K562 (cell line): Measurements from ENCODE around the gene TINCR. TPM values are rescaled to one million over a fixed set of nuclear protein-coding genes. Genes with fewer than 3 reads are reported as not detected.
A peak's percentile ranks its signal among the peaks of the same experiment; 100 is the strongest.

Source experiments
- ATAC-seq: fragments of 200-7000 bp; cut with Tn5 transposase; 3 replicates; pipeline ENCODE4 v1.9.1; 2020; ENCODE audit warnings: moderate library complexity
- BruUV-seq: library from RNA; stranded (reverse); fragments of 400-500 nt; replicated peaks from 2 replicates; lab custom pipeline; 2021; lab: Mats Ljungman, UMichigan
- CTCF ChIA-PET: fragments of 300-600 bp; formaldehyde crosslinking; extraction: SDS; loops from one replicate; lab custom pipeline; 2021; ENCODE audit warnings: low intra/inter-chr PET ratio; lab: Yijun Ruan, JAX
- POLR2A ChIA-PET: fragments of 300-600, 350-650 bp; sonication (Branson Sonifier 250); formaldehyde crosslinking; extraction: SDS; loops from one replicate; lab custom pipeline; 2021; ENCODE audit warnings: antibody characterized with exemption, inconsistent platforms; lab: Yijun Ruan, JAX
- DNase-seq, 4 experiments: peaks; one replicate each; pipeline versions ENCODE4 v3.0.0 to v3.0.0-alpha.2; 2011 to 2018; ENCODE audit warnings: low spot score in 3 of 4, mixed read lengths in 3 of 4; ENCODE audit errors: extremely low read depth in 1 of 4
- FAIRE-seq: peaks from 2 replicates; lab custom pipeline; 2011; peaks lifted over from hg19 to GRCh38; lab: Jason Lieb, UNC
- H2AFZ ChIP-seq: 2 replicates; pipeline ENCODE4 v1.6.0; 2011; ENCODE audit warnings: low read depth, low read length, control low read depth, inconsistent platforms
- H3K27ac ChIP-seq: fragments of 200-600 bp; 3 replicates; pipeline ENCODE4 v1.8.0; 2011; ENCODE audit warnings: low read depth, mild to moderate bottlenecking, control low read depth, inconsistent platforms, low read length, moderate library complexity, mixed read lengths; ENCODE audit errors: extremely low read depth
- H3K27me3 ChIP-seq, 2 experiments: fragments of 300-600 bp in 1 of 2; 2 replicates in 1 of 2; 3 replicates in 1 of 2; pipeline versions ENCODE4 v1.6.0 to v1.8.0; 2011; ENCODE audit warnings: inconsistent platforms in 2 of 2, low read length in 2 of 2, mild to moderate bottlenecking in 1 of 2, mixed read lengths in 1 of 2, moderate library complexity in 1 of 2; ENCODE audit not compliant: control insufficient read depth in 2 of 2, insufficient read depth in 2 of 2
- H3K36me3 ChIP-seq: fragments of 300-600 bp; 3 replicates; pipeline ENCODE4 v1.8.0; 2011; ENCODE audit warnings: mild to moderate bottlenecking, low read length, inconsistent platforms; ENCODE audit not compliant: control insufficient read depth, insufficient read depth
- H3K4me1 ChIP-seq, 2 experiments: fragments of 200-600 bp in 1 of 2; replicated peaks in 1 of 2; 2 replicates in 1 of 2; 3 replicates in 1 of 2; pipeline versions ENCODE4 v1.5.1 to v1.8.0; 2011; ENCODE audit warnings: inconsistent platforms in 2 of 2, low read length in 2 of 2, mild to moderate bottlenecking in 1 of 2, mixed read lengths in 1 of 2, moderate library complexity in 1 of 2; ENCODE audit not compliant: control insufficient read depth in 2 of 2, insufficient read depth in 2 of 2
- H3K4me2 ChIP-seq: 2 replicates; pipeline ENCODE4 v1.6.1; 2011; ENCODE audit warnings: low read length, control low read depth, inconsistent platforms, mixed read lengths; ENCODE audit not compliant: insufficient read depth
- H3K4me3 ChIP-seq: fragments of 200-600 bp; sonication (generic), shearing (Covaris generic); 2 replicates; pipeline ENCODE4 v1.5.1; 2016; ENCODE audit warnings: control low read depth, inconsistent platforms
- H3K79me2 ChIP-seq: fragments of 200-600 bp; 3 replicates; pipeline ENCODE4 v1.8.0; 2011; ENCODE audit warnings: low read length, inconsistent platforms; ENCODE audit not compliant: control insufficient read depth, insufficient read depth
- H3K9ac ChIP-seq, 2 experiments: 2 replicates each; pipeline versions ENCODE4 v1.6.0 to v1.6.1; 2011; ENCODE audit warnings: low read depth in 2 of 2, low read length in 2 of 2, control low read depth in 1 of 2, inconsistent platforms in 1 of 2, mild to moderate bottlenecking in 1 of 2, mixed read lengths in 1 of 2; ENCODE audit not compliant: insufficient read depth in 1 of 2
- H3K9me1 ChIP-seq: one replicate; pipeline ENCODE4 v1.6.0; 2011; ENCODE audit warnings: inconsistent platforms, mild to moderate bottlenecking, low read length, moderate library complexity; ENCODE audit not compliant: control insufficient read depth, insufficient read depth
- H3K9me3 ChIP-seq: replicated peaks from 2 replicates; pipeline ENCODE4 v1.5.1; 2011; ENCODE audit warnings: low read depth, low read length, inconsistent platforms; ENCODE audit not compliant: control insufficient read depth, insufficient read depth
- H4K20me1 ChIP-seq: replicated peaks from 2 replicates; pipeline ENCODE4 v1.6.1; 2011; ENCODE audit warnings: low read length, inconsistent platforms, mixed read lengths; ENCODE audit not compliant: control insufficient read depth, insufficient read depth
- BCOR ChIP-seq: fragments of 450-650 bp; IDR thresholded peaks from 2 replicates; pipeline ENCODE4 v1.6.1; 2016
- ESRRA ChIP-seq: fragments of 450-650 bp; IDR thresholded peaks from 2 replicates; pipeline ENCODE4 v1.6.1; 2014; ENCODE audit warnings: low read depth, mild to moderate bottlenecking, moderate library complexity, borderline replicate concordance
- IFI16 ChIP-seq: fragments of 250-450 bp; sonication (Bioruptor Pico); IDR thresholded peaks from 2 replicates; pipeline ENCODE4 v2.1.2; 2022; ENCODE audit warnings: mild to moderate bottlenecking, inconsistent platforms
- KDM1A ChIP-seq, 2 experiments: fragments of 450-650 bp; IDR thresholded peaks; 2 replicates each; pipeline ENCODE4 v1.6.1; 2016; ENCODE audit warnings: mild to moderate bottlenecking in 2 of 2
- MGA ChIP-seq: fragments of 450-650 bp; IDR thresholded peaks from 2 replicates; pipeline ENCODE4 v1.6.1; 2016; ENCODE audit warnings: mild to moderate bottlenecking, moderate library complexity
- NFIC ChIP-seq: fragments of 450-650 bp; IDR thresholded peaks from 2 replicates; pipeline ENCODE4 v1.6.1; 2017; ENCODE audit warnings: mild to moderate bottlenecking, inconsistent platforms
- NFIX ChIP-seq: fragments of 250-450 bp; sonication (Bioruptor Pico); IDR thresholded peaks from 2 replicates; pipeline ENCODE4 v1.4.0; 2020; ENCODE audit warnings: low read depth, mild to moderate bottlenecking, moderate library complexity
- RUNX1 ChIP-seq: sonication (generic); IDR thresholded peaks from 2 replicates; pipeline ENCODE4 v1.6.1; 2016; ENCODE audit warnings: antibody characterized with exemption, low read depth
- ZKSCAN1 ChIP-seq: fragments of 150-350 bp; IDR thresholded peaks from 2 replicates; pipeline ENCODE4 v1.6.1; 2016; ENCODE audit warnings: low read depth, low read length
- ZNF695 ChIP-seq: fragments of 450-650 bp; formaldehyde crosslinking; IDR thresholded peaks from 2 replicates; pipeline ENCODE4 v1.4.0; 2020; ENCODE audit warnings: mild to moderate bottlenecking, moderate library complexity
- WGBS: fragments of 100-300 bp; shearing (Covaris generic); methylation state at CpG from one replicate; pipeline ENCODE4 v1.1.6; 2016; ENCODE audit warnings: low coverage, mixed read lengths; ENCODE audit not compliant: insufficient coverage; ENCODE audit errors: missing lambda C conversion rate; 5-methylcytosine and 5-hydroxymethylcytosine counted together
- in situ Hi-C: fragments of 300-500 bp; cut with MboI; formaldehyde crosslinking; loops from 4 replicates; pipeline ENCODE4 v1.15.0; 2018; ENCODE audit warnings: inconsistent platforms, mixed read lengths
- intact Hi-C: fragments of 100-400 bp; cut with micrococcal nuclease; formaldehyde crosslinking; loops from 2 replicates; pipeline ENCODE4 v1.14.2; 2022
- polyA plus RNA-seq, 8 experiments: library from polyadenylated mRNA; depleted of rRNA in 4 of 8; stranded (reverse) in 5 of 8; unstranded in 3 of 8; fragments of >200 nt; fragmentation: Nextera tagmentation in 2 of 8; fragmentation: Illumina TruSeq in 1 of 8; extraction: Ambion mirVana in 2 of 8; extraction: Trizol in 1 of 8; gene quantifications; 2 replicates each; pipeline versions ENCODE4 v1.2.1 to v1.2.3, GENCODE V29; 2011 to 2014; ENCODE audit warnings: inconsistent platforms in 1 of 8, missing spikeins in 1 of 8
- total RNA-seq, 7 experiments: library from RNA; depleted of rRNA in 6 of 7; stranded (reverse); fragments of >200 nt in 6 of 7; fragmentation: Illumina TruSeq in 2 of 7; extraction: Trizol in 2 of 7; gene quantifications; 2 replicates each; pipeline versions ENCODE4 v1.2.1 to v1.2.3, GENCODE V29; 2011 to 2021; ENCODE audit warnings: low replicate concordance in 1 of 7
- TF ChIP-seq, protein P1 (sequence below): IDR thresholded peaks from 2 replicates; pipeline ENCODE4 v1.6.1; 2011; ENCODE audit warnings: borderline replicate concordance, low read depth, mild to moderate bottlenecking, moderate library complexity, low read length; ENCODE audit not compliant: insufficient read depth, poor library complexity, severe bottlenecking

TINCR gene
- total and polyA plus RNA-seq, 9 of the 15 experiments (the other 6 are each of a cell fraction or from before 2014, with no cell fraction given): 0.03 to 0.24 (median 0.09) TPM; not detected in 1

DNA sequence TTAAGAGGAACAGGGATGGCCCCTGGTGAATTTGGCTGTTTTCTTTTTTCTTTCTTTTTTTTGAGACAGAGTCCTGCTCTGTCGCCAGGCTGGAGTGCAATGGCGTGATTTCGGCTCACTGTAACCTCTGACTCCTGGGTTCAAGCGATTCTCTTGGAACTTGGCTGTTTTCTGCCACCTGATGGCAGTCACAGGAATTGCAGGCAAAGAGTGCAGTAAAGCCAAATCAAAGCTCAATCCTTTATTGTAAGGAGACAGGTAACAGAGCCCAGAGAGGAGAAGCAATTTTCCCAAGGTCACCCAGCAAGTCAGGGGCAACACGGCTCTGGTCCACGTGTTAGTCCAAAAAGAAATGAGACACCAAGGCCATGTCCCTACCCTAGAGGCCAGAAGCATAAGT lies 6.2 kb downstream of the TINCR start:
- in situ Hi-C loops: no loop called here
- Histone ChIP-seq H3K9ac (no peak overlapping the region), H3K9me1 (no peaks in the 10 kb centered on the region), H3K79me2 (no peaks in the 10 kb centered on the region), H3K4me1 (peaks cover 0 to 7% of the 10 kb centered on the region in 2 experiments; a peak in 2 of 5 replicates), H3K27me3 (peaks cover 8 to 21% of the 10 kb centered on the region in 2 experiments; a peak in 3 of 5 replicates), H4K20me1 (no peaks in the 10 kb centered on the region), H2AFZ (no peak overlapping the region), H3K4me3 (no peak overlapping the region), H3K36me3 (no peaks in the 10 kb centered on the region), H3K4me2 (no peak overlapping the region), H3K27ac (no peak overlapping the region), H3K9me3 (peaks cover 8% of the 10 kb centered on the region)
- DNase-seq (peak in 2 of 4 experiments; percentile 45 to 51), ATAC-seq (no peak), FAIRE-seq (no peak)
- 21% methylated on average over 6 of the region's 6 CpGs for WGBS
- intact Hi-C loops: no loop called here
- BruUV-seq: no TSS peak
- CTCF ChIA-PET: no interaction called here
- POLR2A ChIA-PET: no interaction called here
- TF ChIP-seq ZNF695 (CRISPR knock-in tag) (no peak), NFIC (no peak), RUNX1 (no peak), BCOR (peak; percentile 68), NFIX (CRISPR knock-in tag) (no peak), ZKSCAN1 (peak; percentile 15; the same call in 1 of the 2 replicates), IFI16 (CRISPR knock-in tag) (no peak), ESRRA (no peak), KDM1A (IDR thresholded peaks at IDR 0.05) (peak; percentile 22 to 37; a peak in 1 of 4 replicates), MGA (no peak)
- TF ChIP-seq, protein P1, sequence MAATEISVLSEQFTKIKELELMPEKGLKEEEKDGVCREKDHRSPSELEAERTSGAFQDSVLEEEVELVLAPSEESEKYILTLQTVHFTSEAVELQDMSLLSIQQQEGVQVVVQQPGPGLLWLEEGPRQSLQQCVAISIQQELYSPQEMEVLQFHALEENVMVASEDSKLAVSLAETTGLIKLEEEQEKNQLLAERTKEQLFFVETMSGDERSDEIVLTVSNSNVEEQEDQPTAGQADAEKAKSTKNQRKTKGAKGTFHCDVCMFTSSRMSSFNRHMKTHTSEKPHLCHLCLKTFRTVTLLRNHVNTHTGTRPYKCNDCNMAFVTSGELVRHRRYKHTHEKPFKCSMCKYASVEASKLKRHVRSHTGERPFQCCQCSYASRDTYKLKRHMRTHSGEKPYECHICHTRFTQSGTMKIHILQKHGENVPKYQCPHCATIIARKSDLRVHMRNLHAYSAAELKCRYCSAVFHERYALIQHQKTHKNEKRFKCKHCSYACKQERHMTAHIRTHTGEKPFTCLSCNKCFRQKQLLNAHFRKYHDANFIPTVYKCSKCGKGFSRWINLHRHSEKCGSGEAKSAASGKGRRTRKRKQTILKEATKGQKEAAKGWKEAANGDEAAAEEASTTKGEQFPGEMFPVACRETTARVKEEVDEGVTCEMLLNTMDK: no peak
